ENCODE data around the gene NPTX1.

The NPTX1 gene

GRCh38 chr17:80504686-80505413 is 28.4 kb upstream of the NPTX1 start:
- in situ Hi-C loops (cut with HindIII; ENCODE audit: low sequenced_read_pairs) = no loop called here

- in situ Hi-C loops (cut with HindIII; ENCODE audit: low sequenced_read_pairs) = no loop called here
Measured at GRCh38 chr17:80503921-80504320, 27.5 kb upstream of the NPTX1 start.

GRCh38 chr17:80503031-80503430 is 26.6 kb upstream of the NPTX1 start:
- in situ Hi-C loops (cut with HindIII; ENCODE audit: low sequenced_read_pairs) = no loop called here

GRCh38 chr17:80502578-80502877 is 26.1 kb upstream of the NPTX1 start:
- in situ Hi-C loops (cut with HindIII; ENCODE audit: low sequenced_read_pairs) = no loop called here

GRCh38 chr17:80501741-80502577 is 25.6 kb upstream of the NPTX1 start:
- in situ Hi-C loops (cut with HindIII; ENCODE audit: low sequenced_read_pairs) = no loop called here

- in situ Hi-C loops (cut with HindIII; ENCODE audit: low sequenced_read_pairs) = no loop called here
Measured at GRCh38 chr17:80499961-80500665, 23.7 kb upstream of the NPTX1 start.

GRCh38 chr17:80499560-80499959 is 23.2 kb upstream of the NPTX1 start:
- in situ Hi-C loops (cut with HindIII; ENCODE audit: low sequenced_read_pairs) = no loop called here

GRCh38 chr17:80498920-80499410 is 22.6 kb upstream of the NPTX1 start:
- in situ Hi-C loops (cut with HindIII; ENCODE audit: low sequenced_read_pairs) = no loop called here

GRCh38 chr17:80498242-80498919 is 22.0 kb upstream of the NPTX1 start:
- in situ Hi-C loops (cut with HindIII; ENCODE audit: low sequenced_read_pairs) = no loop called here

- in situ Hi-C loops (cut with HindIII; ENCODE audit: low sequenced_read_pairs) = no loop called here
Measured at GRCh38 chr17:80497726-80498241, 21.4 kb upstream of the NPTX1 start.

- in situ Hi-C loops (cut with HindIII; ENCODE audit: low sequenced_read_pairs) = no loop called here
Measured at GRCh38 chr17:80494547-80494946, 18.1 kb upstream of the NPTX1 start.

GRCh38 chr17:80492343-80493136 is 16.1 kb upstream of the NPTX1 start:
- in situ Hi-C loops (cut with HindIII; ENCODE audit: low sequenced_read_pairs) = no loop called here

- in situ Hi-C loops (cut with HindIII; ENCODE audit: low sequenced_read_pairs) = no loop called here
Measured at GRCh38 chr17:80491478-80492342, 15.3 kb upstream of the NPTX1 start.

GRCh38 chr17:80487511-80487910 is 11.1 kb upstream of the NPTX1 start:
- in situ Hi-C loops (cut with HindIII; ENCODE audit: low sequenced_read_pairs) = no loop called here

GRCh38 chr17:80486692-80487091 is 10.3 kb upstream of the NPTX1 start:
- in situ Hi-C loops (cut with HindIII; ENCODE audit: low sequenced_read_pairs) = no loop called here

- in situ Hi-C loops (cut with HindIII; ENCODE audit: low sequenced_read_pairs) = no loop called here
Measured at GRCh38 chr17:80485846-80486245, 9.4 kb upstream of the NPTX1 start.

- in situ Hi-C loops (cut with HindIII; ENCODE audit: low sequenced_read_pairs) = no loop called here
Measured at GRCh38 chr17:80482555-80483308, 6.3 kb upstream of the NPTX1 start.

- in situ Hi-C loops (cut with HindIII; ENCODE audit: low sequenced_read_pairs) = no loop called here
Measured at GRCh38 chr17:80482058-80482318, 5.6 kb upstream of the NPTX1 start.
